Activated CD4-positive, alpha-beta T cell treated with anti-CD3 and anti-CD28 coated beads for 4 hours (primary cell): ENCODE results near the gene TIMP3.

Experiments
- DNase-seq, 2 donors: peaks; one replicate each; pipeline ENCODE4 v3.0.0-alpha.2; 2020

Gene TIMP3

GRCh38 chr22:32830957-32831356 lies 29.5 kb downstream of the TIMP3 start:
- DNase-seq = no peak

- DNase-seq = no peak
Measured at GRCh38 chr22:32831584-32831983, 30.1 kb downstream of the TIMP3 start.

GRCh38 chr22:32832174-32832573 lies 30.7 kb downstream of the TIMP3 start:
- no peak for DNase-seq

GRCh38 chr22:32836280-32837123 lies 35.0 kb downstream of the TIMP3 start:
- DNase-seq = no peak

- DNase-seq = no peak
Measured at GRCh38 chr22:32837142-32837541, 35.6 kb downstream of the TIMP3 start.

- DNase-seq = no peak
Measured at GRCh38 chr22:32837803-32838202, 36.3 kb downstream of the TIMP3 start.

- DNase-seq = no peak
Measured at GRCh38 chr22:32839831-32840584, 38.5 kb downstream of the TIMP3 start.

GRCh38 chr22:32841175-32841574 lies 39.7 kb downstream of the TIMP3 start:
- no peak for DNase-seq

- DNase-seq = no peak
Measured at GRCh38 chr22:32842486-32842885, 41.0 kb downstream of the TIMP3 start.

GRCh38 chr22:32843300-32843699 lies 41.8 kb downstream of the TIMP3 start:
- DNase-seq = no peak

GRCh38 chr22:32844251-32844650 lies 42.7 kb downstream of the TIMP3 start:
- no peak for DNase-seq

- DNase-seq = no peak
Measured at GRCh38 chr22:32846780-32847491, 45.4 kb downstream of the TIMP3 start.

GRCh38 chr22:32848226-32848625 lies 46.7 kb downstream of the TIMP3 start:
- DNase-seq = no peak

- no peak for DNase-seq
Measured at GRCh38 chr22:32849501-32849900, 48.0 kb downstream of the TIMP3 start.

- no peak for DNase-seq
Measured at GRCh38 chr22:32850157-32850556, 48.7 kb downstream of the TIMP3 start.

GRCh38 chr22:32850591-32851517 lies 49.3 kb downstream of the TIMP3 start:
- no peak for DNase-seq

- no peak for DNase-seq
Measured at GRCh38 chr22:32852395-32853251, 51.1 kb downstream of the TIMP3 start.

- no peak for DNase-seq
Measured at GRCh38 chr22:32853662-32854061, 52.2 kb downstream of the TIMP3 start.

GRCh38 chr22:32854351-32854804 lies 52.9 kb downstream of the TIMP3 start:
- DNase-seq = no peak

- no peak for DNase-seq
Measured at GRCh38 chr22:32855045-32855756, 53.7 kb downstream of the TIMP3 start.
